Astrocyte of the cerebellum (primary cell): ENCODE data around the gene BMI1.
"Not testable (repeated sequence)": the region's sequence is repeated elsewhere in the genome, so short reads cannot be mapped to it uniquely, and the experiment has no call there.

Experiments
- DNase-seq: peaks from one replicate; pipeline ENCODE4 v3.0.0-alpha.2; 2011; ENCODE audit warnings: low read depth
- H3K4me3 ChIP-seq: 2 replicates; pipeline ENCODE4 v1.5.1; 2011; ENCODE audit warnings: mild to moderate bottlenecking, low read depth, low read length, moderate library complexity
- CTCF ChIP-seq: IDR thresholded peaks from 2 replicates; pipeline ENCODE4 v1.5.1; 2012; ENCODE audit warnings: low read length, low read depth, moderate library complexity, mild to moderate bottlenecking; ENCODE audit errors: missing control alignments
- in situ Hi-C: cut with HindIII; loops from 2 replicates; pipeline ENCODE4 v1.10.0; 2017; ENCODE audit warnings: low sequenced_read_pairs

The BMI1 gene

GRCh38 chr10:22349755-22350154, 28.9 kb downstream of the BMI1 start:
- in situ Hi-C loops = no loop called here
- TF ChIP-seq CTCF = no peak
- H3K4me3 ChIP-seq = no peak overlapping the region
- no peak for DNase-seq

GRCh38 chr10:22351131-22351703, 30.3 kb downstream of the BMI1 start:
- H3K4me3 ChIP-seq = no peak overlapping the region

GRCh38 chr10:22356324-22356873, 35.5 kb downstream of the BMI1 start:
- DNase-seq = no peak
- H3K4me3 ChIP-seq = no peak overlapping the region
- in situ Hi-C loops = no loop called here
- no peak for TF ChIP-seq CTCF

More at GRCh38 chr10:22351131-22351703, 30.3 kb downstream of the BMI1 start:
- in situ Hi-C loops = no loop called here
- TF ChIP-seq CTCF = no peak
- DNase-seq = no peak

GRCh38 chr10:22357770-22358169, 36.9 kb downstream of the BMI1 start:
- in situ Hi-C loops, H3K4me3 ChIP-seq: not testable (repeated sequence)

GRCh38 chr10:22363305-22363704, 42.4 kb downstream of the BMI1 start:
- no peak for TF ChIP-seq CTCF
- no peak for DNase-seq
- in situ Hi-C loops = no loop called here
- H3K4me3 ChIP-seq = no peak overlapping the region

More at GRCh38 chr10:22357770-22358169, 36.9 kb downstream of the BMI1 start:
- not testable (repeated sequence) for DNase-seq

GRCh38 chr10:22364407-22365140, 43.7 kb downstream of the BMI1 start:
- no peak for TF ChIP-seq CTCF
- no peak overlapping the region for H3K4me3 ChIP-seq
- in situ Hi-C loops = no loop called here
- DNase-seq = no peak

- no peak for DNase-seq
- in situ Hi-C loops = no loop called here
- TF ChIP-seq CTCF = no peak
- H3K4me3 ChIP-seq = no peak overlapping the region
Measured at GRCh38 chr10:22365233-22365632, 44.3 kb downstream of the BMI1 start.
